ENCODE data around the gene ITGAD.

DNA sequence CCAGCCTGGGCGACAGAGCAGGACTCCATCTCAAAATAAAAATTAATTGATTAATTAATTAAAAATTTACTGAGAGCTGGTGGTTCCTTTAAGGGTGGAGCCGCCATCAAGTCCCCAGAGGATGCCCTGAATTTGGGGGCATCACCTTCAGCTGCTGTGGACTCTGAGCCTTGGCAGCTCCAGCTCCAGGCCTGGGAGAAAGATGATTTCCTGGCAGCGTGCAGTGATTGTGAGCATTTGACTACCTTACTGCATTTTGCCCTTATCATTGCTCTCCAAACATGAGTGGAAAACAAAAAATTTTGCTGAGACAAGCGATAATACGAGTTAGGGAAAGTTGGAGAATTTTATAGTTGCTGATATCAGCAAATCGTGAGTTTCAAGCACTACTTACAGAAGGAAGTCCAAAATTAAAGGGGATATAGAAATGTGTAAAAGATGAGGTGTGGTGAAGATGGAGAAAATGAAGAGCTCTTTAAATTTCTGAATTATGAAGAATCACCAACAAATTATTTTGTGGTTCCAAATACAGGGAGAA is 2.6 kb upstream of the ITGAD start:
- TF ChIP-seq, protein P1, sequence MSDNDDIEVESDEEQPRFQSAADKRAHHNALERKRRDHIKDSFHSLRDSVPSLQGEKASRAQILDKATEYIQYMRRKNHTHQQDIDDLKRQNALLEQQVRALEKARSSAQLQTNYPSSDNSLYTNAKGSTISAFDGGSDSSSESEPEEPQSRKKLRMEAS (IDR thresholded peaks at IDR 0.05) = no peak
- TF ChIP-seq, protein P2, sequence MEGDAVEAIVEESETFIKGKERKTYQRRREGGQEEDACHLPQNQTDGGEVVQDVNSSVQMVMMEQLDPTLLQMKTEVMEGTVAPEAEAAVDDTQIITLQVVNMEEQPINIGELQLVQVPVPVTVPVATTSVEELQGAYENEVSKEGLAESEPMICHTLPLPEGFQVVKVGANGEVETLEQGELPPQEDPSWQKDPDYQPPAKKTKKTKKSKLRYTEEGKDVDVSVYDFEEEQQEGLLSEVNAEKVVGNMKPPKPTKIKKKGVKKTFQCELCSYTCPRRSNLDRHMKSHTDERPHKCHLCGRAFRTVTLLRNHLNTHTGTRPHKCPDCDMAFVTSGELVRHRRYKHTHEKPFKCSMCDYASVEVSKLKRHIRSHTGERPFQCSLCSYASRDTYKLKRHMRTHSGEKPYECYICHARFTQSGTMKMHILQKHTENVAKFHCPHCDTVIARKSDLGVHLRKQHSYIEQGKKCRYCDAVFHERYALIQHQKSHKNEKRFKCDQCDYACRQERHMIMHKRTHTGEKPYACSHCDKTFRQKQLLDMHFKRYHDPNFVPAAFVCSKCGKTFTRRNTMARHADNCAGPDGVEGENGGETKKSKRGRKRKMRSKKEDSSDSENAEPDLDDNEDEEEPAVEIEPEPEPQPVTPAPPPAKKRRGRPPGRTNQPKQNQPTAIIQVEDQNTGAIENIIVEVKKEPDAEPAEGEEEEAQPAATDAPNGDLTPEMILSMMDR (IDR thresholded peaks at IDR 0.05; ENCODE audit: low read depth, low read length, missing input control) = no peak
- TF ChIP-seq EGR1 (IDR thresholded peaks at IDR 0.05; ENCODE audit: low read depth in 2 of 2) (no peak), FOXA1 (IDR thresholded peaks at IDR 0.05) (no peak), TAF1 (conservative IDR thresholded peaks at IDR 0.05) (no peak), JUND (IDR thresholded peaks at IDR 0.05) (no peak), YY1 (IDR thresholded peaks at IDR 0.05) (no peak), RAD21 (IDR thresholded peaks at IDR 0.05) (no peak)
- TF ChIP-seq, protein P3, sequence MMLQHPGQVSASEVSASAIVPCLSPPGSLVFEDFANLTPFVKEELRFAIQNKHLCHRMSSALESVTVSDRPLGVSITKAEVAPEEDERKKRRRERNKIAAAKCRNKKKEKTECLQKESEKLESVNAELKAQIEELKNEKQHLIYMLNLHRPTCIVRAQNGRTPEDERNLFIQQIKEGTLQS (IDR thresholded peaks at IDR 0.05) = no peak
- TF ChIP-seq, protein P4, sequence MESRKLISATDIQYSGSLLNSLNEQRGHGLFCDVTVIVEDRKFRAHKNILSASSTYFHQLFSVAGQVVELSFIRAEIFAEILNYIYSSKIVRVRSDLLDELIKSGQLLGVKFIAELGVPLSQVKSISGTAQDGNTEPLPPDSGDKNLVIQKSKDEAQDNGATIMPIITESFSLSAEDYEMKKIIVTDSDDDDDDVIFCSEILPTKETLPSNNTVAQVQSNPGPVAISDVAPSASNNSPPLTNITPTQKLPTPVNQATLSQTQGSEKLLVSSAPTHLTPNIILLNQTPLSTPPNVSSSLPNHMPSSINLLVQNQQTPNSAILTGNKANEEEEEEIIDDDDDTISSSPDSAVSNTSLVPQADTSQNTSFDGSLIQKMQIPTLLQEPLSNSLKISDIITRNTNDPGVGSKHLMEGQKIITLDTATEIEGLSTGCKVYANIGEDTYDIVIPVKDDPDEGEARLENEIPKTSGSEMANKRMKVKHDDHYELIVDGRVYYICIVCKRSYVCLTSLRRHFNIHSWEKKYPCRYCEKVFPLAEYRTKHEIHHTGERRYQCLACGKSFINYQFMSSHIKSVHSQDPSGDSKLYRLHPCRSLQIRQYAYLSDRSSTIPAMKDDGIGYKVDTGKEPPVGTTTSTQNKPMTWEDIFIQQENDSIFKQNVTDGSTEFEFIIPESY (IDR thresholded peaks at IDR 0.05) = no peak
